Uterus (tissue), 4 donors: ENCODE measurements around the gene TMEM203. TPM values are rescaled to one million over a fixed set of nuclear protein-coding genes. Genes with fewer than 3 reads are reported as not detected.

ENCODE experiments used
- DNase-seq, 2 donors: peaks; one replicate each; pipeline ENCODE4 v3.0.0-alpha.2; 2019 to 2020
- H3K27ac ChIP-seq, 2 donors: fragments of 200-600 bp; sonication (generic); 1 replicate in 1 of 2; 2 replicates in 1 of 2; pipeline ENCODE4 v1.5.1; 2016 to 2018
- H3K27me3 ChIP-seq, 2 donors: fragments of 200-600 bp; sonication (generic); one replicate each; pipeline ENCODE4 v1.5.1; 2018 to 2019; ENCODE audit warnings: control low read depth in 1 of 2
- H3K36me3 ChIP-seq, 2 donors: fragments of 200-600 bp; sonication (generic); one replicate each; pipeline ENCODE4 v1.5.1; 2019; ENCODE audit warnings: control low read depth in 1 of 2
- H3K4me1 ChIP-seq, 2 donors: fragments of 200-600 bp; sonication (generic); one replicate each; pipeline ENCODE4 v1.5.1; 2018 to 2019; ENCODE audit warnings: control low read depth in 1 of 2
- H3K4me3 ChIP-seq, 2 donors: fragments of 200-600 bp; sonication (generic); 1 replicate in 1 of 2; 2 replicates in 1 of 2; pipeline ENCODE4 v1.5.1; 2018 to 2019; ENCODE audit warnings: mild to moderate bottlenecking in 1 of 2
- H3K9me3 ChIP-seq, 2 donors: fragments of 200-600 bp; sonication (generic); one replicate each; pipeline ENCODE4 v1.5.1; 2019; ENCODE audit warnings: control low read depth in 1 of 2
- CTCF ChIP-seq, 4 experiments: fragments of 200-600 bp in 2 of 4; fragments of 450-650 bp in 2 of 4; sonication (generic) in 2 of 4; IDR thresholded peaks; one replicate each; pipeline ENCODE4 v1.5.1; 2016 to 2019; ENCODE audit warnings: antibody characterized with exemption in 4 of 4, mild to moderate bottlenecking in 2 of 4, moderate library complexity in 1 of 4
- POLR2A ChIP-seq, 2 donors: fragments of 450-650 bp; IDR thresholded peaks; one replicate each; pipeline ENCODE4 v1.6.1; 2016; ENCODE audit warnings: antibody characterized with exemption in 2 of 2, mild to moderate bottlenecking in 1 of 2, moderate library complexity in 1 of 2
- intact Hi-C: fragments of 100-400 bp; cut with DNase I; formaldehyde crosslinking; loops from one replicate; pipeline ENCODE4 v1.15.1; 2023; ENCODE audit warnings: low total_unique reads
- total RNA-seq, 4 donors: library from RNA; depleted of rRNA in 3 of 4; stranded (reverse); fragments of >200 nt in 3 of 4; gene quantifications; one replicate each; pipeline versions ENCODE4 v1.1.0 to v1.2.4, GENCODE V29; 2014 to 2023
- donor health status: DM: yes; HTN: yes; CAD: no.

Gene TMEM203
- total RNA-seq, 4 donors from 2014 or later, result 33.2 to 53.3 (median 38.7) TPM

GRCh38 chr9:137181680-137182079 is 23.8 kb downstream of the TMEM203 start:
- no peak for DNase-seq
- H3K27me3 ChIP-seq, result no peaks in the 10 kb centered on the region
- no peak overlapping the region for H3K27ac ChIP-seq
- no peak overlapping the region for H3K4me3 ChIP-seq
- intact Hi-C loops, result no loop called here
- peaks cover 5 to 7% of the 10 kb centered on the region in 2 donors for H3K4me1 ChIP-seq
- no peaks in the 10 kb centered on the region for H3K36me3 ChIP-seq
- TF ChIP-seq POLR2A (IDR thresholded peaks at IDR 0.05) (no peak), CTCF (IDR thresholded peaks at IDR 0.05) (no peak)
- no peaks in the 10 kb centered on the region for H3K9me3 ChIP-seq

- Histone ChIP-seq H3K27me3 (no peaks in the 10 kb centered on the region), H3K27ac (no peak overlapping the region), H3K4me3 (no peak overlapping the region), H3K36me3 (no peaks in the 10 kb centered on the region), H3K9me3 (no peaks in the 10 kb centered on the region), H3K4me1 (no peaks in the 10 kb centered on the region)
- no peak for DNase-seq
- intact Hi-C loops, result no loop called here
- no peak for TF ChIP-seq CTCF (IDR thresholded peaks at IDR 0.05)
- TF ChIP-seq POLR2A (IDR thresholded peaks at IDR 0.05), result no peak
Measured at GRCh38 chr9:137180491-137180890, 25.0 kb downstream of the TMEM203 start.

- H3K36me3 ChIP-seq, result no peaks in the 10 kb centered on the region
- no peak overlapping the region for H3K27ac ChIP-seq
- intact Hi-C loops, result no loop called here
- H3K27me3 ChIP-seq, result no peaks in the 10 kb centered on the region
- no peak for TF ChIP-seq CTCF (IDR thresholded peaks at IDR 0.05)
- TF ChIP-seq POLR2A (IDR thresholded peaks at IDR 0.05), result no peak
- no peaks in the 10 kb centered on the region for H3K4me1 ChIP-seq
- H3K9me3 ChIP-seq, result no peaks in the 10 kb centered on the region
- DNase-seq, result no peak
- no peak overlapping the region for H3K4me3 ChIP-seq
Measured at GRCh38 chr9:137179761-137180160, 25.7 kb downstream of the TMEM203 start.

- Histone ChIP-seq H3K4me1 (no peaks in the 10 kb centered on the region), H3K27me3 (no peaks in the 10 kb centered on the region), H3K36me3 (no peaks in the 10 kb centered on the region), H3K27ac (no peak overlapping the region), H3K9me3 (no peaks in the 10 kb centered on the region), H3K4me3 (no peak overlapping the region)
- intact Hi-C loops, result no loop called here
- DNase-seq, result no peak
- TF ChIP-seq POLR2A (IDR thresholded peaks at IDR 0.05) (no peak), CTCF (IDR thresholded peaks at IDR 0.05) (no peak)
Measured at GRCh38 chr9:137178939-137179630, 26.4 kb downstream of the TMEM203 start.

- intact Hi-C loops, result no loop called here
- Histone ChIP-seq H3K4me3 (no peak overlapping the region), H3K36me3 (no peaks in the 10 kb centered on the region), H3K27ac (no peak overlapping the region), H3K9me3 (no peaks in the 10 kb centered on the region), H3K27me3 (no peaks in the 10 kb centered on the region), H3K4me1 (no peaks in the 10 kb centered on the region)
- no peak for DNase-seq
- TF ChIP-seq POLR2A (IDR thresholded peaks at IDR 0.05) (no peak), CTCF (IDR thresholded peaks at IDR 0.05) (no peak)
Measured at GRCh38 chr9:137178201-137178938, 27.1 kb downstream of the TMEM203 start.
